GM13976 (cell line): ENCODE measurements around the gene KIDINS220.

Experiments used
- DNase-seq: peaks from one replicate; pipeline ENCODE4 v3.0.0; 2012; ENCODE audit warnings: low spot score
- in situ Hi-C: fragments of 300-500 bp; cut with MboI; formaldehyde crosslinking; loops from one replicate; pipeline ENCODE4 v1.12.0; 2022; ENCODE audit warnings: low sequenced_read_pairs, mixed read lengths, inconsistent platforms; ENCODE audit not compliant: unreplicated experiment
- TF ChIP-seq, protein P1 (sequence below): IDR thresholded peaks from 2 replicates; pipeline ENCODE4 v1.5.1; 2012; ENCODE audit warnings: borderline replicate concordance, mild to moderate bottlenecking; ENCODE audit not compliant: insufficient read depth; ENCODE audit errors: extremely low read depth, missing control alignments, control extremely low read depth

Gene KIDINS220

GRCh38 chr2:8802741-8803140, 34.7 kb downstream of the KIDINS220 start:
- in situ Hi-C loops, result no loop called here
- TF ChIP-seq, protein P1, sequence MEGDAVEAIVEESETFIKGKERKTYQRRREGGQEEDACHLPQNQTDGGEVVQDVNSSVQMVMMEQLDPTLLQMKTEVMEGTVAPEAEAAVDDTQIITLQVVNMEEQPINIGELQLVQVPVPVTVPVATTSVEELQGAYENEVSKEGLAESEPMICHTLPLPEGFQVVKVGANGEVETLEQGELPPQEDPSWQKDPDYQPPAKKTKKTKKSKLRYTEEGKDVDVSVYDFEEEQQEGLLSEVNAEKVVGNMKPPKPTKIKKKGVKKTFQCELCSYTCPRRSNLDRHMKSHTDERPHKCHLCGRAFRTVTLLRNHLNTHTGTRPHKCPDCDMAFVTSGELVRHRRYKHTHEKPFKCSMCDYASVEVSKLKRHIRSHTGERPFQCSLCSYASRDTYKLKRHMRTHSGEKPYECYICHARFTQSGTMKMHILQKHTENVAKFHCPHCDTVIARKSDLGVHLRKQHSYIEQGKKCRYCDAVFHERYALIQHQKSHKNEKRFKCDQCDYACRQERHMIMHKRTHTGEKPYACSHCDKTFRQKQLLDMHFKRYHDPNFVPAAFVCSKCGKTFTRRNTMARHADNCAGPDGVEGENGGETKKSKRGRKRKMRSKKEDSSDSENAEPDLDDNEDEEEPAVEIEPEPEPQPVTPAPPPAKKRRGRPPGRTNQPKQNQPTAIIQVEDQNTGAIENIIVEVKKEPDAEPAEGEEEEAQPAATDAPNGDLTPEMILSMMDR, result no peak
- DNase-seq, result no peak

- in situ Hi-C loops, result no loop called here
- TF ChIP-seq, protein P1, result no peak
- no peak for DNase-seq
Measured at GRCh38 chr2:8800821-8801220, 36.6 kb downstream of the KIDINS220 start.

GRCh38 chr2:8800218-8800617, 37.2 kb downstream of the KIDINS220 start:
- TF ChIP-seq, protein P1, result no peak
- in situ Hi-C loops, result no loop called here
- DNase-seq, result no peak

DNA sequence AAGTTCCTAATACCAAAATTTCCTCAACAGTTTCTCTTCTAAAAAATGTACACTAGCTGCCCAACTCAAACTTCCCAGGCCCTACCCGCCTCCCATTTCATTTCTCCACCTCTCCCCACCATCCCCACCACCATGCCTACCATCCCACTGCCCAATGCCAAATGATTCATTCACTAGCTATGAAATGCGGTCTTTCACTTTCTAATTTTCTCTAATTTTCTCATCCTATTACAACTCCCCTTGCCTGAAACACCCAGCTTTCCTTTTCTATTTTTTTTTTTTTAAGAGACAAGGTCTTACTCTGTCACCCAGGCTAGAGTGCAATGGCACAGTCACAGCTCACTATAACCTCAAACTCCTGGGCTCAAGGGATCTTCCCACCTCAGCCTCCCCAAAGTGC, 38.4 kb downstream of the KIDINS220 start:
- in situ Hi-C loops, result no loop called here
- TF ChIP-seq, protein P1, result no peak
- no peak for DNase-seq

DNA sequence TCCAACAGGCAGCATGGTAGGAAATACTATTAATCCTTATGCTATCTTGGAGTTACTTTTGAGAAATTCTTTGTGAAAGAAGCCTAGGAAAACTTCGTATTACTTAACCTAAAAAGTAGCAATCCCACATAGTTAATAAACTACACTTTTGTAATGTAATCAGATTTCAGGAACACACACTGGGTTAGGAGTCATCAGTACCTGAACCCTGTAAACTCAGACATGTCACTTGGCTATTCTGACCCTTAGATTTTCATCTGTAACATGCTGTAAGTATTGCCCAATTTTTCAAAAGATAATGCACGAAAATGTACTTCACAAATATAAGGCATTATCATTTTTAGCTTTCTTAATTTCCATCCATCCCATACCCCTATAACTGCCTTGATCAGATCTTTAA, 39.0 kb downstream of the KIDINS220 start:
- no peak for DNase-seq
- in situ Hi-C loops, result no loop called here
- TF ChIP-seq, protein P1, result no peak

DNA sequence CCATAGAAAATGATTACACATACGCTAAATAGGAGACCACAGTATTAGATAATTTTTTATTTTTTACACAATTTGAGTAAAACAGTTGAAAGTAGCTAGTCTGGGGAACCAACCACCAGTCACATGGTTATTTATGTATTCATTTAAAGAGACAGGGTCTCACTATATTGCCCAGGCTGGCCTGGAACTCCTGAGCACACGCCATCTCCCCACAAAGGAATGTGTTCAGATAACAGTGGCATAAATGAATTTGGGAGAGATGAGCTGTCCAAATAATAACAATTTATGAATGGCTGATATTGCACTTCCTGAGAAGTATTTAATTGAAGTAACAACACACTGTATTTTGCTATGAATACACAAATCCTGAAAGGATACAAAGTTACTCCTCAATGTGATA, 39.7 kb downstream of the KIDINS220 start:
- no peak for DNase-seq
- in situ Hi-C loops, result no loop called here
- TF ChIP-seq, protein P1, result no peak
